ENCODE results near the gene RORB.
"Not testable (repeated sequence)": the region's sequence is repeated elsewhere in the genome, so short reads cannot be mapped to it uniquely, and the experiment has no call there.

RORB gene

DNA sequence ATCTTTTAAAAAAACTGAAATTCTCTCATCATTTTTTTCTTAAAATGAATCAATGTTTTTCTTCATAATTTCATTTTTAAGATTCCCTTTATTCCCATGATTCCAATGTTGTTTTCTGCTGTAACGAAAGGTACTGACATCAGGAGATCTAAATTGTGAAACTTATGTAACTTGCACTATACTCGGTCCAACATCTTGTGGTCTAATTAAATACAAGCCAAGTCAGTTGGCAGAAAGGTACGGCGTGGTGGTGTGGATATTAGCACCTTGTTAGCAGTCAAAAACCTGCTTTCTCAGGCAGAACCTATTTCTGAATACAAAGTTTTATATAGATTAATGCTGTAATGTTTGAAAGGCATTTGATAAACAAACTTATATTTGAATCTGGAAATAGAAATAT, 20.1 kb downstream of the RORB start:
- no peak for DNase-seq

GRCh38 chr9:74519419-74519818, 22.3 kb downstream of the RORB start:
- DNase-seq = no peak

- DNase-seq = no peak
Observed at GRCh38 chr9:74521009-74521408, 23.9 kb downstream of the RORB start.

GRCh38 chr9:74524289-74524688, 27.2 kb downstream of the RORB start:
- DNase-seq = no peak

- DNase-seq = no peak
Observed at GRCh38 chr9:74526215-74526614, 29.1 kb downstream of the RORB start.

GRCh38 chr9:74527718-74528117, 30.6 kb downstream of the RORB start:
- no peak for DNase-seq

GRCh38 chr9:74528207-74528606, 31.1 kb downstream of the RORB start:
- DNase-seq = no peak

- not testable (repeated sequence) for DNase-seq
Observed at GRCh38 chr9:74530458-74530857, 33.3 kb downstream of the RORB start.

DNA sequence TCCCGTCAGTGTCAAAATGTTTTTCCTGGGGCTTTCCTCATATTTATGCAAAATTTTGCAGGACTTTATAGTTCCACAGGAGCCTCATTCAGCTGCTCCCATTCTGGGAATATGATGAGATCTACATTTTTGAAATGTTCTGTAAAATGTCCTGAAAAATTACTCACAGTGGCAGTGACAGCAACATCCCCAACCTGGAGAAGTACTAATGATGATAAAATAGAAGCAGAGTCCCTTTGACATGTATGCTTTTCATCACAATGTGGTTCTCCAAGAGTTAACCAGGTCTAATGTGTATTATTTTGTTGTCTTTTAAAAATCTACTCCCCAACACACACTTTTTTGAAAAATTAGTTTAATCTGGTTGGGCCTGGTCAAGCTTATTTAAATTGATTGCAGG, 36.1 kb downstream of the RORB start:
- DNase-seq = no peak

DNA sequence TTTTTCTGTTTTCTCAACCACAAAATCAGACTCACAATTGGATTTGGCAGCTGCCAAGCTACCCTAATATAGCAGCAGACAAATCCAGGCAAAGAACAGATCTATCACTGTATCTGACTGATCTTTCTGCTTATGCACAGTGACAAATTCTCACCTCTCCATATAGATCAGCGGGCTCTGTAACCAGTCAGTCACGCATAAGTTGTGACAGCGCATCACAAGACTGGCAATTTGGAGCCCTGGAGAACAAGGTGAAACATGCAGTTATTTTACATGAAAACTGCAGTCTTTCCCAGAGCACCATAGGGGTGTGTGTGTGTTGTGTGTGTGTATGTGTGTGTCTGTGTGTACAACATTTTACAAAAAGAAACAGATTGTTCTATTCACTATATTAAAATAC, 37.7 kb downstream of the RORB start:
- DNase-seq = no peak

DNA sequence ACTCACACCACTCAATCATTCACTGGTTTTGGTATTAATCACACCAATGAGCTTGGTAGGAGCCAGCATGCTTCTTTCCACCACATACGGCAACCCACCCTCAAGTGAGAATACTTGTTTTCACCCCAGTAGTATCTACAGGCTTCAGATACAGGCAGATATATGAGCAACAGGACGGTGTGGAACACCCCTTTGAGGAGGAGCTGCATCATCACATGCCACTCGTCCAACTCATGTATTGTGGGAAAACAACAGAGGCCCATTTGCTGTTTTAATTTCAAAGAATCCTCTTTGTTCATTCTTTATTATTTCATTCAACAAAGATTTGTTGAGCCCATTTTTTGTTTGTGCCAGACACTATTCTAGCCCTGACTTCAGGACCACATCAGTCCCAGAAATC, 46.0 kb downstream of the RORB start:
- DNase-seq = no peak

DNA sequence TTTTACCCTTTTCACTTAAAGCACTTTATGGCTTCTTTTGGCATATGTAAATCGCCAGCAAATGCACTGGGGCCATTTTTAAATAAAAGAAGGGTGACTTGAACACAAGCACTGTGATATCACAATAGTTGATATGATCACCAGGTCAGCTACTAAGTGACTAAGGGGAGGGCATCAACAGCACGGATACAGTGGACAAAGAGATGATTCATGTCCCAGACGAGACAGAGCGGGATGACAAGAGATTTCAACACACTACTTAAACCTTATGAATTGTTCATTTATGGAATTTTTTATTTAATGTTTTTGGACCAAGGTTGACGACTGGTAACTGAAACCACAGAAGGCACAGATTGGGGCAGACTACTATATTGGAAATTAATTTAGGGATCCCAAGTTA, 54.1 kb downstream of the RORB start:
- DNase-seq = no peak

GRCh38 chr9:74554751-74555419, 57.8 kb downstream of the RORB start:
- no peak for DNase-seq

DNA sequence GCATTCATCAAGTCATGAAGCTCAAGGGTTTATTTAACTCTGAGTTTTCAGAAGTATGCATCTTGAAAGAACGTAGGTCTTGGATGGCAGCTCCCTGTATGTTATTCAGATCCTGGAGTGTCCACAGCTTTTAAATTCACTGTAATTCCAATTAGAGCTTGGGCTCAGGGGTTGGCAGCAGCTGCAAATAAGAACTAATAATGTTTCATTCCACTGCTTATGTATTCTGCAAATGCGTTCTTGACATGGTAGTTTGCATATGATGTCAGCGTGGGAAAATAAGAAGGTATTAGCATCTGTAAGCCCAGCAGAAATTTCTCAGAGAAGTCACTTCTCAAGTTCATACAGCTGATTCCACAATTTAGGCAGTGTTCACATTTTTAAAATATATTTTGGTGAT, 58.4 kb downstream of the RORB start:
- DNase-seq = no peak

DNA sequence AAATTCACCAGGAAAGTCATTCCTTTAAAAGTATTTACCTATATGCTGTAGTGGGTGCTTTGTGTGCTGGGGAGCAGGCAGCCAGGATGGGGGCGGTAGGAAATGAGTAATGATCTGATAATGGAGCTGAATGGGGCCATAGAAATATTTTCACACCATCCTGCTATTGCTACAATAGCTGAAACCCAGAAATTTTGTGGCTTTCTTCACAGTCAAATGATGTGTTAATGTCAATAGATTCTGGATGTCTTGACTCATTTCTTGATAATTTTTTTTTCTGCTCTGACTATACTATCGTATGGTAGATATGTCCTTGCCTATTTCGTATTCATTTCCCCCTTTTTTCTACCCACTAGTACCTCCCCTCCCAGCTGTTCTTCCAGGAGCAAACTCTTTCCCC, 59.5 kb downstream of the RORB start:
- DNase-seq = no peak

GRCh38 chr9:74557571-74557970, 60.4 kb downstream of the RORB start:
- no peak for DNase-seq

GRCh38 chr9:74562611-74563010, 65.5 kb downstream of the RORB start:
- no peak for DNase-seq

DNA sequence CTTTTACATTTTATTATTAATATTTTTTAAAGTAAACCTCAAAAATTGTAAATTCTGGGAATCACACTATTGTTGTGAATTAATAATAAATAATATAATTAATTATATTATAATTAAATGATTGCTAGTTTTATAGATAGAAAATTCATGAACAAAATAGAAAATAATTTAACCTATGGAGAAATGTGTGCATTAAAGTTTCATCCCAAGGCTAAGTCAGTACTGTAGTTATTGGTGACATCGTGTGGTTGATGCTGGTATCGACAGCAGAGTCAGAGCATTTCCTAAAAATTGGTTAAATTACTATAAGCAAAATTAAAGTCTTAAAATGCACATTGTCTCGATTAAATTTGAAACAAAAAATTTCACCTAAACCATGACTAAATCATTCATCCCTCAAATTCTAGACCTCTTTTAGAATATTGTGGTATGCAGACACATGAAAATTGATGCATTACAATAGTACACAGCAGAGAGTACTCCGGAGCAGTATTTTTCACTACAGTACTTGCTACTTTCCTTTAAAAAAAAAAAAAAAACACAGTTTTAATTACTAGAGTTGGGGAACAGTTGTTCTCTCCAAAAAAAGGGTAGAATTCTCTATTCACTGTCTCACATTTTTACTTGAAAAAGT, 73.9 kb downstream of the RORB start:
- no peak for DNase-seq

DNA sequence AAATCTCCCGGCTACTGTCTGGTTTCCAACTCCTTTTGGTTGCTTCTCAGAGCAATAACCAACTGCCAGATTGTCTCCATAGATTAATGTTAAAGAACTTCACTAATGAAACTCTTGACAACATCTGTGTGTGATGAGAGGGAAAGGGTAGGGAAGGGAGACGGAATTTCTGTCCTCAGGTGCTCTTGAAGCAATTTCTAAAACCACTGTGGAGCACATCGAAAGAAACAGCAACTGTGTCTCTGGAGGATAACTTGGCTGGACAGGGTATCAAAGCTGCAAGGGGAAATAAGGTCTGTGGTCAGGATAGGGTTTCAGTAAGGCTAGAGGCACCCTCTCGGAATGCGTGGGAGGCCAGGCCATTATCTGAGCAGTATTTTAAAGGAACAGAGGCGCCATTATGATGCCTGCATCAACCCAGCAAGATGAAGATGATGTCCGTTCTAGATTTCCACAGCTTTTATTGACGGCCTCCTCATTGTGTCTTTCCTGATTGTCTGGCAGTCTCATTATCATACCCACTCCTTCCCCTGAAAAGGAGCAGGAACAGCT, 76.6 kb downstream of the RORB start:
- DNase-seq = no peak

GRCh38 chr9:74576176-74576575, 79.0 kb downstream of the RORB start:
- no peak for DNase-seq

DNA sequence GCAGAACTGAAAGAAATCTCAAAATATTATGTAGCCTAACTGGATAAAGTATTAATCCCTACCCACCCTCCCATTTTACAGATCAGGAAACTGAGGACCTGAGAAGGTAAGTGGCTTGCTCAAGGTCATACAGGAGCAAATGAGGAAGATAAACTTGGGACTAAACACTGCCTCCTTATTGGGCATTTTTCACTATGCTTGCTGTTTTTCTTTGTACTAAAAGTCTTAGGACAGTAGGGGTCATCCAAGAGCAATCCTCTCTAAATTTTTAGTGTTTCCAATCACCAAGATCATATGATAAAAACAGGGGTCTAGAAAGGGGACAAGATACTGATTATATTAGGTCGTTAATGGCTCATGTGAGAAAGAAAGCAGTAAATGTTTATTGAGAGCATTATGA, 80.8 kb downstream of the RORB start:
- no peak for DNase-seq

DNA sequence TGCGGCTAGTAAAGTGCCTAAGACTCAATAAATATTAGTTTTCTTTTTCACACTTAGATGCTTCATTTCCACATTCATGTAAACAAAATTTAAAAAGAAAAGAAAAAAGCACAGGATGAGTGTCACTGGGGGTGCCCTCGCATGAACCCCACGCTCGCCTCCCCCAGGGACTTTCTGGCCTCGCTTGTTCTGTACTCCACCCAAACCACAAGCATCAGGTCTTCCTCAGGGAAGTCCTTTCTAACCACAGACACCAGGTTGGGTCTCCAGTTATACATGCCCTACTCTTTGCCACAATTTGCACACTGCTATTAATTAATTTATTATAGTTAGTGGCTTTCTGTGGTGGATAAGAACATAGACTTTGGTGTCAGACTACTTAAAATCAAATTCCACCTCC, 92.4 kb downstream of the RORB start:
- no peak for DNase-seq

- DNase-seq = no peak
Observed at GRCh38 chr9:74595286-74595685, 98.2 kb downstream of the RORB start.

DNA sequence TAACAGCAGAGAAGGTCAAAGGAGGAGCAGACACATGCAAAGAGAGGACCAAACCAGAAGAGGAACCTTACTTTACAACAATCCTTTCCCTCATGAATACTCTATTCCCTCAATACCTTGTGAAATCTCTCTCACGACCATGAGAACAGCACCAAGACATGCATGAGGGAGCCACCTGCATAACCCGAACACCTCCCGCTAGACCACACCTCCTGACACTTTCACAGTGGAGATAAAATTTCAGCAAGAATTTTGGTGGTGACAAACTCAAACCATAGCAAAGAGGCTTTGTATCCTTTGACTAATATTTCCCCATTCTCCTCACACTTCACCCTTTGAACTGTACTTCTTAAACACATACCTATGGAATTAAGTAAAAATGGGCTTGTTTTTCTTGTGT, 101.7 kb downstream of the RORB start:
- no peak for DNase-seq
